ENCODE results near the gene MS4A10. TPM values are rescaled to one million over a fixed set of nuclear protein-coding genes. Genes with fewer than 3 reads are reported as not detected.
"Not testable (repeated sequence)": the region's sequence is repeated elsewhere in the genome, so short reads cannot be mapped to it uniquely, and the experiment has no call there.

Gene MS4A10
- total RNA-seq, 1 donor from 2014 or later: not detected

- intact Hi-C loops (cut with micrococcal nuclease): not testable (repeated sequence)
Measured at GRCh38 chr11:60823745-60824306, 38.7 kb downstream of the MS4A10 start.

GRCh38 chr11:60825118-60825517 lies 40.0 kb downstream of the MS4A10 start:
- intact Hi-C loops (cut with micrococcal nuclease): no loop called here

GRCh38 chr11:60825790-60826189 lies 40.7 kb downstream of the MS4A10 start:
- intact Hi-C loops (cut with micrococcal nuclease): no loop called here

GRCh38 chr11:60830478-60831142 lies 45.5 kb downstream of the MS4A10 start:
- intact Hi-C loops (cut with micrococcal nuclease): loop anchor here (1.0 to 10.0 kb wide), 5 partner anchors 42 to 354 kb away; no protein-coding TSS in a partner anchor

GRCh38 chr11:60831143-60831500 lies 46.0 kb downstream of the MS4A10 start:
- intact Hi-C loops (cut with micrococcal nuclease): loop anchor here (1.0 to 10.0 kb wide), 5 partner anchors 41 to 354 kb away; no protein-coding TSS in a partner anchor

GRCh38 chr11:60831501-60832079 lies 46.5 kb downstream of the MS4A10 start:
- intact Hi-C loops (cut with micrococcal nuclease): loop anchor here (1.0 to 10.0 kb wide), 5 partner anchors 41 to 353 kb away; no protein-coding TSS in a partner anchor

GRCh38 chr11:60834742-60835533 lies 49.8 kb downstream of the MS4A10 start:
- intact Hi-C loops (cut with micrococcal nuclease): loop anchor here (5.0 to 10.0 kb wide), 2 partner anchors 37 to 350 kb away; no protein-coding TSS in a partner anchor

GRCh38 chr11:60835534-60835846 lies 50.4 kb downstream of the MS4A10 start:
- intact Hi-C loops (cut with micrococcal nuclease): loop anchor here (10.0 kb wide), 1 partner anchor 349 kb away; no protein-coding TSS in a partner anchor

- intact Hi-C loops (cut with micrococcal nuclease): loop anchor here (10.0 kb wide), 1 partner anchor 348 kb away; no protein-coding TSS in a partner anchor
Measured at GRCh38 chr11:60836866-60837515, 51.9 kb downstream of the MS4A10 start.

- intact Hi-C loops (cut with micrococcal nuclease): loop anchor here (10.0 kb wide), 1 partner anchor 347 kb away; no protein-coding TSS in a partner anchor
Measured at GRCh38 chr11:60838132-60838531, 53.0 kb downstream of the MS4A10 start.

GRCh38 chr11:60840470-60841430 lies 55.6 kb downstream of the MS4A10 start:
- intact Hi-C loops (cut with micrococcal nuclease): no loop called here

- intact Hi-C loops (cut with micrococcal nuclease): loop anchor here (1.0 to 2.0 kb wide), 3 partner anchors 17 to 73 kb away; partner anchors contain the start of genes PRPF19 and TMEM109
Measured at GRCh38 chr11:60841797-60842667, 56.9 kb downstream of the MS4A10 start, which contains the start of gene CCDC86. Gene CCDC86, plus strand, starts transcription at chr11:60842113. Its CDS starts 12 bp downstream, at chr11:60842125.

GRCh38 chr11:60842668-60843600 lies 57.8 kb downstream of the MS4A10 start:
- intact Hi-C loops (cut with micrococcal nuclease): loop anchor here (1.0 to 2.0 kb wide), 3 partner anchors 16 to 72 kb away; partner anchors contain the start of genes PRPF19 and TMEM109

GRCh38 chr11:60844045-60844869 lies 59.1 kb downstream of the MS4A10 start:
- intact Hi-C loops (cut with micrococcal nuclease): no loop called here

GRCh38 chr11:60844870-60845221 lies 59.7 kb downstream of the MS4A10 start:
- intact Hi-C loops (cut with micrococcal nuclease): no loop called here

- intact Hi-C loops (cut with micrococcal nuclease): no loop called here
Measured at GRCh38 chr11:60845338-60845737, 60.2 kb downstream of the MS4A10 start.

- intact Hi-C loops (cut with micrococcal nuclease): no loop called here
Measured at GRCh38 chr11:60847281-60847680, 62.1 kb downstream of the MS4A10 start.

Data from T-helper 2 cell treated with Interferon-gamma antibody and Interleukin-4, amounts not matched to agents 100 ng/mL and 5 ng/mL, for 36 hours (primary cell).